ENCODE data around the gene GJD4.

Gene GJD4

GRCh38 chr10:35639021-35639727, 34.0 kb downstream of the GJD4 start:
- H3K9me2 ChIP-seq (replicated peaks; ENCODE audit: low read depth, low read length): no peaks in the 10 kb centered on the region
- H4K20me1 ChIP-seq (ENCODE audit: insufficient read depth, low read length, poor library complexity, severe bottlenecking): no peaks in the 10 kb centered on the region
- no peak overlapping the region for H3K9ac ChIP-seq (ENCODE audit: low read depth, low read length, poor library complexity, severe bottlenecking)
- H3K9me3 ChIP-seq (ENCODE audit: insufficient read depth, low read depth, low read length): no peaks in the 10 kb centered on the region
- H3K79me2 ChIP-seq (ENCODE audit: insufficient read depth, low read length): no peaks in the 10 kb centered on the region
- no peak overlapping the region for H3K4me3 ChIP-seq (ENCODE audit: low read length, poor library complexity, severe bottlenecking)
- H3K4me2 ChIP-seq (ENCODE audit: low read depth, low read length, poor library complexity, severe bottlenecking): no peak overlapping the region
- no peaks in the 10 kb centered on the region for H3K27me3 ChIP-seq (ENCODE audit: insufficient read depth, low read length, poor library complexity, severe bottlenecking)
- no peaks in the 10 kb centered on the region for H3K4me1 ChIP-seq (ENCODE audit: insufficient read depth, low read length, poor library complexity, severe bottlenecking)
- no peaks in the 10 kb centered on the region for H3F3A ChIP-seq (ENCODE audit: low read depth)
- H2AFZ ChIP-seq (ENCODE audit: low read length): no peak overlapping the region
- no peaks in the 10 kb centered on the region for H3K36me3 ChIP-seq (ENCODE audit: insufficient read depth, low read length)
- no peak for TF ChIP-seq EZH2phosphoT487 (IDR thresholded peaks at IDR 0.05; ENCODE audit: borderline replicate concordance)
- TF ChIP-seq, protein P1, sequence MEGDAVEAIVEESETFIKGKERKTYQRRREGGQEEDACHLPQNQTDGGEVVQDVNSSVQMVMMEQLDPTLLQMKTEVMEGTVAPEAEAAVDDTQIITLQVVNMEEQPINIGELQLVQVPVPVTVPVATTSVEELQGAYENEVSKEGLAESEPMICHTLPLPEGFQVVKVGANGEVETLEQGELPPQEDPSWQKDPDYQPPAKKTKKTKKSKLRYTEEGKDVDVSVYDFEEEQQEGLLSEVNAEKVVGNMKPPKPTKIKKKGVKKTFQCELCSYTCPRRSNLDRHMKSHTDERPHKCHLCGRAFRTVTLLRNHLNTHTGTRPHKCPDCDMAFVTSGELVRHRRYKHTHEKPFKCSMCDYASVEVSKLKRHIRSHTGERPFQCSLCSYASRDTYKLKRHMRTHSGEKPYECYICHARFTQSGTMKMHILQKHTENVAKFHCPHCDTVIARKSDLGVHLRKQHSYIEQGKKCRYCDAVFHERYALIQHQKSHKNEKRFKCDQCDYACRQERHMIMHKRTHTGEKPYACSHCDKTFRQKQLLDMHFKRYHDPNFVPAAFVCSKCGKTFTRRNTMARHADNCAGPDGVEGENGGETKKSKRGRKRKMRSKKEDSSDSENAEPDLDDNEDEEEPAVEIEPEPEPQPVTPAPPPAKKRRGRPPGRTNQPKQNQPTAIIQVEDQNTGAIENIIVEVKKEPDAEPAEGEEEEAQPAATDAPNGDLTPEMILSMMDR (conservative IDR thresholded peaks at IDR 0.05; ENCODE audit: low read length): no peak

DNA sequence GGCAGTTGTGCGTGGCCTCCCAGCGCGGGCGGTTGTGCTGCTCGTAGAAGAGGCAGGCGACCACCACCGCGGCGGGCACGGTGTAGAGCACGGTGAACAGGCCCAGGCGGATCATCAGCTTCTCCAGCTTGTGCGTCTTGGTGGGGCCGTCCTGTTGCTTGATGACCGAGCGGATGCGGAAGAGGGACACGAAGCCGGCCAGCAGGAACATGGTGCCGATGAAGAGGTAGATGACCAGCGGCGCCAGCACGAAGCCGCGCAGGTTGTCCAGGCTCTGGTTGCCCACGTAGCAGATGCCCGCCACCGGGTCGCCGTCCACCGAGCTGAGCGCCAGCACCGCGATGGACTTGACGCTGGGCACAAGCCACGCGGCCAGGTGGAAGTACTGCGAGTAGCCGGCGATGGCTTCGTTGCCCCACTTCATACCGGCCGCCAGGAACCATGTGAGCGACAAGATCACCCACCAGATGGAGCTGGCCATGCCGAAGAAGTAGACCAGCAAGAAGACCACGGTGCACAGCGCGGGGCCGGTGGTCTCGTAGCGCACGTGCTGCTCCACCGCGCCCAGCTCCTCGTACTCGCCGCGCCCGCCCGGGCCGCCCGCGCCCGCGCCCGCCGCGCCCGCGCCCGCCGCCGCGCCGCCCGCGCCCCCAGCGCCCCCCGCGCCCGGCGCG, 34.7 kb downstream of the GJD4 start:
- no peaks in the 10 kb centered on the region for H3K36me3 ChIP-seq (ENCODE audit: insufficient read depth, low read length)
- H3F3A ChIP-seq (ENCODE audit: low read depth): no peaks in the 10 kb centered on the region
- no peak overlapping the region for H3K9ac ChIP-seq (ENCODE audit: low read depth, low read length, poor library complexity, severe bottlenecking)
- no peak overlapping the region for H3K4me2 ChIP-seq (ENCODE audit: low read depth, low read length, poor library complexity, severe bottlenecking)
- H2AFZ ChIP-seq (ENCODE audit: low read length): no peak overlapping the region
- H3K4me1 ChIP-seq (ENCODE audit: insufficient read depth, low read length, poor library complexity, severe bottlenecking): no peaks in the 10 kb centered on the region
- H4K20me1 ChIP-seq (ENCODE audit: insufficient read depth, low read length, poor library complexity, severe bottlenecking): no peaks in the 10 kb centered on the region
- H3K9me3 ChIP-seq (ENCODE audit: insufficient read depth, low read depth, low read length): no peaks in the 10 kb centered on the region
- H3K79me2 ChIP-seq (ENCODE audit: insufficient read depth, low read length): no peaks in the 10 kb centered on the region
- H3K9me2 ChIP-seq (replicated peaks; ENCODE audit: low read depth, low read length): no peaks in the 10 kb centered on the region
- no peaks in the 10 kb centered on the region for H3K27me3 ChIP-seq (ENCODE audit: insufficient read depth, low read length, poor library complexity, severe bottlenecking)
- TF ChIP-seq, protein P1 (conservative IDR thresholded peaks at IDR 0.05; ENCODE audit: low read length): no peak
- no peak for TF ChIP-seq EZH2phosphoT487 (IDR thresholded peaks at IDR 0.05; ENCODE audit: borderline replicate concordance)
- H3K4me3 ChIP-seq (ENCODE audit: low read length, poor library complexity, severe bottlenecking): no peak overlapping the region

GRCh38 chr10:35640474-35640873, 35.3 kb downstream of the GJD4 start:
- H2AFZ ChIP-seq (ENCODE audit: low read length): no peak overlapping the region
- H3K4me2 ChIP-seq (ENCODE audit: low read depth, low read length, poor library complexity, severe bottlenecking): no peak overlapping the region
- no peaks in the 10 kb centered on the region for H3F3A ChIP-seq (ENCODE audit: low read depth)
- H3K4me3 ChIP-seq (ENCODE audit: low read length, poor library complexity, severe bottlenecking): no peak overlapping the region
- H3K4me1 ChIP-seq (ENCODE audit: insufficient read depth, low read length, poor library complexity, severe bottlenecking): no peaks in the 10 kb centered on the region
- no peaks in the 10 kb centered on the region for H3K9me2 ChIP-seq (replicated peaks; ENCODE audit: low read depth, low read length)
- TF ChIP-seq, protein P1 (conservative IDR thresholded peaks at IDR 0.05; ENCODE audit: low read length): no peak
- no peak for TF ChIP-seq EZH2phosphoT487 (IDR thresholded peaks at IDR 0.05; ENCODE audit: borderline replicate concordance)
- no peaks in the 10 kb centered on the region for H3K79me2 ChIP-seq (ENCODE audit: insufficient read depth, low read length)
- H3K9me3 ChIP-seq (ENCODE audit: insufficient read depth, low read depth, low read length): no peaks in the 10 kb centered on the region
- no peaks in the 10 kb centered on the region for H4K20me1 ChIP-seq (ENCODE audit: insufficient read depth, low read length, poor library complexity, severe bottlenecking)
- no peaks in the 10 kb centered on the region for H3K27me3 ChIP-seq (ENCODE audit: insufficient read depth, low read length, poor library complexity, severe bottlenecking)
- H3K9ac ChIP-seq (ENCODE audit: low read depth, low read length, poor library complexity, severe bottlenecking): no peak overlapping the region
- no peaks in the 10 kb centered on the region for H3K36me3 ChIP-seq (ENCODE audit: insufficient read depth, low read length)
